NB4 (cell line): ENCODE results near the gene DOLK.

Source experiments
- CTCF ChIP-seq: IDR thresholded peaks from one replicate; pipeline ENCODE4 v1.5.1; 2012; ENCODE audit warnings: low read depth, low read length
- MAX ChIP-seq: IDR thresholded peaks from 2 replicates; pipeline ENCODE4 v1.6.1; 2011; ENCODE audit warnings: low read depth, low read length
- MYC ChIP-seq: IDR thresholded peaks from 2 replicates; pipeline ENCODE4 v1.6.1; 2011; ENCODE audit warnings: low read depth, low read length
- POLR2A ChIP-seq: IDR thresholded peaks from 2 replicates; pipeline ENCODE4 v1.6.1; 2011; ENCODE audit warnings: mild to moderate bottlenecking; ENCODE audit not compliant: insufficient read length; ENCODE audit errors: extremely low read depth

GRCh38 chr9:128940946-128941755 lies 6.3 kb downstream of the DOLK start:
- no peak for TF ChIP-seq CTCF
- no peak for TF ChIP-seq MAX
- no peak for TF ChIP-seq POLR2A
- no peak for TF ChIP-seq MYC
